NB4 (cell line): ENCODE results near the gene PIRT.

Experiments
- DNase-seq: peaks from one replicate; pipeline ENCODE4 v3.0.0; 2010; ENCODE audit warnings: low read depth
- H3K4me3 ChIP-seq: one replicate; pipeline ENCODE4 v1.5.1; 2011; ENCODE audit warnings: mild to moderate bottlenecking, low read depth, low read length, moderate library complexity
- CTCF ChIP-seq: IDR thresholded peaks from one replicate; pipeline ENCODE4 v1.5.1; 2012; ENCODE audit warnings: low read depth, low read length
- MAX ChIP-seq: IDR thresholded peaks from 2 replicates; pipeline ENCODE4 v1.6.1; 2011; ENCODE audit warnings: low read depth, low read length
- MYC ChIP-seq: IDR thresholded peaks from 2 replicates; pipeline ENCODE4 v1.6.1; 2011; ENCODE audit warnings: low read depth, low read length
- POLR2A ChIP-seq: IDR thresholded peaks from 2 replicates; pipeline ENCODE4 v1.6.1; 2011; ENCODE audit warnings: mild to moderate bottlenecking; ENCODE audit not compliant: insufficient read length; ENCODE audit errors: extremely low read depth

The PIRT gene

GRCh38 chr17:10798332-10798749 lies 39.5 kb downstream of the PIRT start:
- H3K4me3 ChIP-seq: no peak overlapping the region
- DNase-seq: no peak

GRCh38 chr17:10797476-10798328 lies 40.2 kb downstream of the PIRT start:
- TF ChIP-seq CTCF: no peak
- no peak for TF ChIP-seq POLR2A
- TF ChIP-seq MAX: no peak
- TF ChIP-seq MYC: no peak
- H3K4me3 ChIP-seq: no peak overlapping the region
- DNase-seq: no peak

More at GRCh38 chr17:10798332-10798749, 39.5 kb downstream of the PIRT start:
- no peak for TF ChIP-seq MAX
- no peak for TF ChIP-seq MYC
- no peak for TF ChIP-seq CTCF
- TF ChIP-seq POLR2A: no peak

- no peak for DNase-seq
- TF ChIP-seq POLR2A: no peak
- no peak for TF ChIP-seq CTCF
- TF ChIP-seq MYC: no peak
- TF ChIP-seq MAX: no peak
- no peak overlapping the region for H3K4me3 ChIP-seq
Measured at GRCh38 chr17:10793816-10794215, 44.1 kb downstream of the PIRT start.

GRCh38 chr17:10793256-10793655 lies 44.6 kb downstream of the PIRT start:
- H3K4me3 ChIP-seq: no peak overlapping the region
- TF ChIP-seq MAX (no peak), CTCF (no peak), POLR2A (no peak), MYC (no peak)
- no peak for DNase-seq

- no peak overlapping the region for H3K4me3 ChIP-seq
- TF ChIP-seq CTCF: no peak
- TF ChIP-seq MAX: no peak
- no peak for TF ChIP-seq POLR2A
- TF ChIP-seq MYC: no peak
- DNase-seq: peak; percentile 7
Measured at GRCh38 chr17:10792151-10792550, 45.7 kb downstream of the PIRT start.
